Gastroesophageal sphincter (tissue), 4 donors: ENCODE measurements around the gene RUNX3. TPM values are rescaled to one million over a fixed set of nuclear protein-coding genes. Genes with fewer than 3 reads are reported as not detected.

Experiments used
- ATAC-seq: fragments of 150-250 bp; one replicate; pipeline ENCODE4 v1.9.1; 2016; ENCODE audit warnings: mild to moderate bottlenecking, moderate library complexity
- H3K27ac ChIP-seq, 4 donors: fragments of 200-600 bp; sonication (generic) in 3 of 4; 1 replicate in 3 of 4; 2 replicates in 1 of 4; pipeline ENCODE4 v1.5.1; 2016 to 2019
- H3K27me3 ChIP-seq: fragments of 200-600 bp; sonication (generic); one replicate; pipeline ENCODE4 v1.5.1; 2019
- H3K36me3 ChIP-seq, 2 donors: fragments of 200-600 bp; sonication (generic); one replicate each; pipeline ENCODE4 v1.5.1; 2019; ENCODE audit warnings: control low read depth in 1 of 2
- H3K4me1 ChIP-seq, 3 donors: fragments of 200-600 bp; sonication (generic); 1 replicate in 2 of 3; 2 replicates in 1 of 3; pipeline ENCODE4 v1.5.1; 2016 to 2019; ENCODE audit warnings: control low read depth in 2 of 3
- H3K4me3 ChIP-seq, 2 donors: fragments of 200-600 bp; sonication (generic); one replicate each; pipeline ENCODE4 v1.5.1; 2019; ENCODE audit warnings: mild to moderate bottlenecking in 1 of 2, moderate library complexity in 1 of 2
- H3K9me3 ChIP-seq, 3 donors: fragments of 200-600 bp; sonication (generic); one replicate each; pipeline ENCODE4 v1.5.1; 2017 to 2019; ENCODE audit warnings: control low read depth in 2 of 3
- CTCF ChIP-seq, 4 experiments: fragments of 200-600 bp in 2 of 4; fragments of 450-650 bp in 2 of 4; sonication (generic) in 1 of 4; IDR thresholded peaks; one replicate each; pipeline ENCODE4 v1.5.1; 2017 to 2019; ENCODE audit warnings: antibody characterized with exemption in 4 of 4, mild to moderate bottlenecking in 2 of 4, moderate library complexity in 2 of 4
- EP300 ChIP-seq: sonication (generic); formaldehyde crosslinking; IDR thresholded peaks from one replicate; pipeline ENCODE4 v1.6.1; 2017; ENCODE audit warnings: antibody characterized with exemption, mild to moderate bottlenecking
- POLR2A ChIP-seq, 2 donors: fragments of 450-650 bp; IDR thresholded peaks; one replicate each; pipeline ENCODE4 v1.6.1; 2017; ENCODE audit warnings: antibody characterized with exemption in 2 of 2, mild to moderate bottlenecking in 2 of 2, moderate library complexity in 1 of 2
- POLR2AphosphoS5 ChIP-seq: sonication (generic); formaldehyde crosslinking; IDR thresholded peaks from one replicate; pipeline ENCODE4 v1.6.1; 2017; ENCODE audit warnings: antibody characterized with exemption
- WGBS, 2 donors: methylation state at CpG; one replicate each; pipeline ENCODE4 v1.1.5; 2018; ENCODE audit warnings: low coverage in 1 of 2; 5-methylcytosine and 5-hydroxymethylcytosine counted together
- total RNA-seq, 4 donors: library from RNA; depleted of rRNA; stranded (reverse); fragments of >200 nt; gene quantifications; one replicate each; pipeline ENCODE4 v1.1.0, GENCODE V29; 2016

Gene RUNX3
- total RNA-seq, 4 donors from 2014 or later: 0.62 to 2.0 (median 1.3) TPM

GRCh38 chr1:24875257-24875656, 54.8 kb downstream of the RUNX3 start:
- Histone ChIP-seq H3K9me3 (no peaks in the 10 kb centered on the region), H3K27me3 (peaks cover 56% of the 10 kb centered on the region), H3K36me3 (no peaks in the 10 kb centered on the region), H3K4me3 (no peak overlapping the region), H3K4me1 (no peaks in the 10 kb centered on the region), H3K27ac (no peak overlapping the region)
- ATAC-seq: no peak
- TF ChIP-seq POLR2AphosphoS5: no peak
- TF ChIP-seq CTCF (IDR thresholded peaks at IDR 0.05): no peak
- no peak for TF ChIP-seq POLR2A (IDR thresholded peaks at IDR 0.05)
- no peak for TF ChIP-seq EP300
- 41 to 80% methylated on average over 4 to 5 of the region's 8 CpGs for WGBS, 2 donors

GRCh38 chr1:24874611-24875234, 55.4 kb downstream of the RUNX3 start:
- Histone ChIP-seq H3K36me3 (no peaks in the 10 kb centered on the region), H3K9me3 (no peaks in the 10 kb centered on the region), H3K4me1 (no peaks in the 10 kb centered on the region), H3K4me3 (no peak overlapping the region), H3K27me3 (peaks cover 56% of the 10 kb centered on the region), H3K27ac (no peak overlapping the region)
- WGBS, 2 donors: 58 to 96% methylated on average over 3 to 16 of the region's 16 CpGs
- TF ChIP-seq EP300: no peak
- no peak for TF ChIP-seq POLR2AphosphoS5
- no peak for TF ChIP-seq CTCF (IDR thresholded peaks at IDR 0.05)
- TF ChIP-seq POLR2A (IDR thresholded peaks at IDR 0.05): no peak
- no peak for ATAC-seq

GRCh38 chr1:24874056-24874455, 56.0 kb downstream of the RUNX3 start:
- no peaks in the 10 kb centered on the region for H3K36me3 ChIP-seq
- no peaks in the 10 kb centered on the region for H3K9me3 ChIP-seq
- no peak overlapping the region for H3K4me3 ChIP-seq
- no peak overlapping the region for H3K27ac ChIP-seq
- no peak for TF ChIP-seq POLR2A (IDR thresholded peaks at IDR 0.05)
- TF ChIP-seq CTCF (IDR thresholded peaks at IDR 0.05): no peak
- TF ChIP-seq EP300: no peak
- TF ChIP-seq POLR2AphosphoS5: no peak
- peaks cover 49% of the 10 kb centered on the region for H3K27me3 ChIP-seq
- H3K4me1 ChIP-seq: no peaks in the 10 kb centered on the region
- ATAC-seq: no peak
- 69 to 74% methylated on average over 5 to 7 of the region's 7 CpGs for WGBS, 2 donors

GRCh38 chr1:24873148-24873547, 56.9 kb downstream of the RUNX3 start:
- 79 to 83% methylated on average over 1 of the region's 1 CpG for WGBS, 2 donors
- H3K36me3 ChIP-seq: no peaks in the 10 kb centered on the region
- H3K4me1 ChIP-seq: no peaks in the 10 kb centered on the region
- ATAC-seq: no peak
- peaks cover 50% of the 10 kb centered on the region for H3K27me3 ChIP-seq
- H3K27ac ChIP-seq: no peak overlapping the region
- no peaks in the 10 kb centered on the region for H3K9me3 ChIP-seq
- no peak for TF ChIP-seq POLR2A (IDR thresholded peaks at IDR 0.05)
- no peak for TF ChIP-seq CTCF (IDR thresholded peaks at IDR 0.05)
- TF ChIP-seq POLR2AphosphoS5: no peak
- no peak for TF ChIP-seq EP300
- no peak overlapping the region for H3K4me3 ChIP-seq

- 86 to 100% methylated on average over 1 to 9 of the region's 19 CpGs for WGBS, 2 donors
- Histone ChIP-seq H3K4me3 (no peak overlapping the region), H3K27ac (no peak overlapping the region), H3K36me3 (no peaks in the 10 kb centered on the region), H3K9me3 (no peaks in the 10 kb centered on the region), H3K4me1 (no peaks in the 10 kb centered on the region), H3K27me3 (peaks cover 52% of the 10 kb centered on the region)
- no peak for ATAC-seq
- TF ChIP-seq POLR2AphosphoS5 (no peak), EP300 (no peak), POLR2A (IDR thresholded peaks at IDR 0.05) (no peak), CTCF (IDR thresholded peaks at IDR 0.05) (no peak)
Observed at GRCh38 chr1:24872061-24872850, 57.8 kb downstream of the RUNX3 start.
